Lung microvascular endothelial cell (primary cell): Measurements from ENCODE around the gene GOLGA6L9. TPM values are rescaled to one million over a fixed set of nuclear protein-coding genes. Genes with fewer than 3 reads are reported as not detected.
"Not testable (repeated sequence)": the region's sequence is repeated elsewhere in the genome, so short reads cannot be mapped to it uniquely, and the experiment has no call there.

Source experiments
- DNase-seq, 2 donors: peaks; one replicate each; pipeline versions ENCODE4 v3.0.0 to v3.0.0-alpha.2; 2010; ENCODE audit warnings: low read depth in 2 of 2
- total RNA-seq: library from RNA; depleted of rRNA; stranded (reverse); fragments of >200 nt; gene quantifications from 2 replicates; pipeline ENCODE4 v1.2.1, GENCODE V29; 2014

GOLGA6L9 gene
- 0.60 and 0.87 TPM in 2 replicates for total RNA-seq

- not testable (repeated sequence) for DNase-seq
These were observed at the start of gene GOLGA6L9 for GRCh38 chr15:82429693-82430092. GOLGA6L9 (plus strand) TSS chr15:82429816; CDS start chr15:82430080, 264 bp downstream.

- not testable (repeated sequence) for DNase-seq
These were observed 48.2 kb upstream of the GOLGA6L9 start for GRCh38 chr15:82381330-82381955.

- not testable (repeated sequence) for DNase-seq
These were observed 42.4 kb upstream of the GOLGA6L9 start for GRCh38 chr15:82387209-82387608.

- not testable (repeated sequence) for DNase-seq
These were observed 39.5 kb upstream of the GOLGA6L9 start for GRCh38 chr15:82390152-82390551.

GRCh38 chr15:82392077-82392476 lies 37.5 kb upstream of the GOLGA6L9 start:
- not testable (repeated sequence) for DNase-seq

GRCh38 chr15:82393671-82394070 lies 35.9 kb upstream of the GOLGA6L9 start:
- no peak for DNase-seq

GRCh38 chr15:82395788-82396187 lies 33.8 kb upstream of the GOLGA6L9 start:
- DNase-seq: not testable (repeated sequence)

- DNase-seq: no peak
These were observed 31.8 kb upstream of the GOLGA6L9 start for GRCh38 chr15:82397817-82398216.

GRCh38 chr15:82398785-82399184 lies 30.8 kb upstream of the GOLGA6L9 start:
- no peak for DNase-seq

- DNase-seq: not testable (repeated sequence)
These were observed 30.1 kb upstream of the GOLGA6L9 start for GRCh38 chr15:82399366-82400103.

GRCh38 chr15:82401918-82402317 lies 27.7 kb upstream of the GOLGA6L9 start:
- DNase-seq: not testable (repeated sequence)

- DNase-seq: not testable (repeated sequence)
These were observed 27.3 kb upstream of the GOLGA6L9 start for GRCh38 chr15:82402341-82402740.

- not testable (repeated sequence) for DNase-seq
These were observed 23.4 kb upstream of the GOLGA6L9 start for GRCh38 chr15:82406211-82406610.

- peak in 1 of 2 donors; percentile 50 for DNase-seq
These were observed 19.3 kb upstream of the GOLGA6L9 start for GRCh38 chr15:82410306-82410705.

- not testable (repeated sequence) for DNase-seq
These were observed 18.0 kb upstream of the GOLGA6L9 start for GRCh38 chr15:82411595-82411994.

- DNase-seq: not testable (repeated sequence)
These were observed 15.0 kb upstream of the GOLGA6L9 start for GRCh38 chr15:82414525-82415191.

GRCh38 chr15:82420516-82420915 lies 9.1 kb upstream of the GOLGA6L9 start:
- DNase-seq: not testable (repeated sequence)

- not testable (repeated sequence) for DNase-seq
These were observed 8.7 kb upstream of the GOLGA6L9 start for GRCh38 chr15:82420966-82421365.

GRCh38 chr15:82427117-82427516 lies 2.5 kb upstream of the GOLGA6L9 start:
- DNase-seq: not testable (repeated sequence)

GRCh38 chr15:82445420-82445819 lies 15.8 kb downstream of the GOLGA6L9 start:
- not testable (repeated sequence) for DNase-seq

GRCh38 chr15:82457336-82457735 lies 27.7 kb downstream of the GOLGA6L9 start:
- not testable (repeated sequence) for DNase-seq

- DNase-seq: not testable (repeated sequence)
These were observed 36.0 kb downstream of the GOLGA6L9 start for GRCh38 chr15:82465629-82466028.
